SK-N-SH treated with all-trans-retinoic acid at 6 μM for 48 hours (cell line): Measurements from ENCODE around the gene NCBP2L.

Experiments used
- CREB5 ChIP-seq: fragments of 250-450 bp; sonication (Bioruptor Pico); IDR thresholded peaks from 2 replicates; pipeline ENCODE4 v1.5.1; 2020; ENCODE audit warnings: low read depth, mild to moderate bottlenecking, moderate library complexity
- CSDC2 ChIP-seq: fragments of 250-450 bp; sonication (Bioruptor Pico); IDR thresholded peaks from 2 replicates; pipeline ENCODE4 v1.5.0; 2020; ENCODE audit warnings: mild to moderate bottlenecking, moderate library complexity
- OSR1 ChIP-seq: fragments of 250-450 bp; sonication (Bioruptor Pico); IDR thresholded peaks from 2 replicates; pipeline ENCODE4 v1.8.0; 2022; ENCODE audit warnings: moderate library complexity, mild to moderate bottlenecking, inconsistent platforms
- PPARA ChIP-seq: fragments of 250-450 bp; sonication (Bioruptor Pico); IDR thresholded peaks from 2 replicates; pipeline ENCODE4 v1.5.0; 2020; ENCODE audit warnings: mild to moderate bottlenecking, borderline replicate concordance
- RARB ChIP-seq: fragments of 250-450 bp; sonication (Bioruptor Pico); IDR thresholded peaks from 2 replicates; pipeline ENCODE4 v1.8.0; 2021; ENCODE audit warnings: mild to moderate bottlenecking, moderate library complexity
- ZNF70 ChIP-seq: fragments of 450-650 bp; formaldehyde crosslinking; IDR thresholded peaks from 2 replicates; pipeline ENCODE4 v1.5.0; 2020; ENCODE audit warnings: mild to moderate bottlenecking, moderate library complexity

- TF ChIP-seq CSDC2 (CRISPR knock-in tag): no peak
- no peak for TF ChIP-seq PPARA (CRISPR knock-in tag)
- no peak for TF ChIP-seq RARB
- TF ChIP-seq ZNF70 (CRISPR knock-in tag): no peak
- no peak for TF ChIP-seq CREB5 (CRISPR knock-in tag)
- TF ChIP-seq OSR1 (CRISPR knock-in tag): no peak
Observed at GRCh38 chrX:107752043-107752442, 25.5 kb upstream of the NCBP2L start.
